ENCODE data around the gene BMPR1A.
"Not testable (repeated sequence)": the region's sequence is repeated elsewhere in the genome, so short reads cannot be mapped to it uniquely, and the experiment has no call there.

BMPR1A gene

DNA sequence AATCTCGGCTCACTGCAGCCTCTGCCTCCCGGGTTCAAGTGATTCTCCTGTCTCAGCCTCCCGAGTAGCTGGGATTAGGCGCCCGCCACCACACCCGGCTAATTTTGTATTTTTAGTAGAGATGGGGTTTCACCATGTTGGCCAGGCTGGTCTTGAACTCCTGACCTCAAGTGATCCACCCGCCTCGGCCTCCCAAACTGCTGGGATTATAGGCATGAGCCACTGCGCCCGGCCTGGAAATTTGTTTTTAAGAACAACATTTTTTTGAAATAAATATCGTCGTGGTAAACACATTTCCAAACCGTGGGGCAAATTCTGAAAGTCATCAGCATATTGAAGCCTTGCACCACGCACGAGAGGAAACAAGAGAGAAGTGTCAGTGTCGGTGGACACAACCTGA lies 183.7 kb downstream of the BMPR1A start:
- not testable (repeated sequence) for DNase-seq (ENCODE audit: low read depth, low spot score)

DNA sequence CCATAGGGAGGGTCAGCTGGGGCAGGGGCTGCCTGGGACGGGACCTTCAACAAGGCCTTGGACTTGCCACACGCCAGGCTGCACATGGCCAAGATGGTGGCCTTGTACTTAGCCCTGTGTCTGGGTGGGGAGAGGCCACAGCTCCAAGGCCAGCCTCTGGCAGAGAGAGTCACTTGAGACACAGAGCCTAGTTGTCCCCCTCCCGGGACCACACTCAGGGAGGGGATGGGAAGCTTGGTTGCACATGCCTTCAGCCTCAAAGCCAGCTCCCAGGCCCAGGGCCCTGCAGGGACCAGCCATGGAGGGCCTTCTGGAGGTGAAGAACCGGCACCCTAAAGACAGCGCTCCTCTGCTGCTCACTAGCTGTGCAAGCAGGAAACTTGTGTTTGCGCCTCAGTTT lies 184.3 kb downstream of the BMPR1A start:
- no peak for DNase-seq (ENCODE audit: low read depth, low spot score)

DNA sequence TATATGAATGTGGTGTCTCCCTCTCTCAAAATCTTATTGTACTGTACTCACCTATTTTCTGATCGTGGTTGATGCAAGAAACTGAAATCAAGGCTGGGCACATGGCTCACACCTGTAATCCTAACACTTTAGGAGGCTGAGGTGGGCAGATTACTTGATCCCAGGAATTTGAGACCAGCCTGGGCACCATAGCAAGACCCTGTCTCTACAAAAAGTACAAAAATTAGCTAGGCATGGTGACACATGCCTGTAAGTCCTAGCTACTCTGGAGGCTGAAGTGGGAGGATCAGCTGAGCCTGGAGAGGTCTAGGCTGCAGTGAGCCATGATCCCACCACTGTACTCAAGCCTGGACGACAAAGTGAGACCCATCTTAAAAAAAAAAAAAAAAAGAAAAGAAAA lies 185.0 kb downstream of the BMPR1A start:
- no peak for DNase-seq (ENCODE audit: low read depth, low spot score)

DNA sequence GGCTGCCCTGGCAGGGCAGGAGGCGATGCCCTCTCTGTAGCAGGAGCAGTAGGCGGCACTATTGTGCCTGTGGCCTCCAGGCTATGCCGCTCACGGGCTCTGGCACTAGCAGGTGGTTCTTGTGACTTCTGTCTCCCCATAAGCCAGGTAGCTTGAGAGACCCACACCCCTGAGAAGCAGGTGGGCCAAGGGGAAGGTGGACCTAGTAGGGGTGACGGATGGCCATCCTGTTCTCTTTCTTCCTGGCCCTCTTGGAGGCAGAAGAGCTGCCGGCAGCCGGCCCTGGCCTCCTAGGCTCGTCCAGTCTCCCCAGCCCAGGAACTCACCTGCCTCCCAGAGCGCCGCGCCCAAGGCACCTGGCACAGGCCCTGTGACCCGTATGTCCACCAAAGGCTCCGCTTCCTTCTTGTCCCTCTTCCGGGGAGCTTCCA lies 185.6 kb downstream of the BMPR1A start:
- no peak for DNase-seq (ENCODE audit: low read depth, low spot score)

DNA sequence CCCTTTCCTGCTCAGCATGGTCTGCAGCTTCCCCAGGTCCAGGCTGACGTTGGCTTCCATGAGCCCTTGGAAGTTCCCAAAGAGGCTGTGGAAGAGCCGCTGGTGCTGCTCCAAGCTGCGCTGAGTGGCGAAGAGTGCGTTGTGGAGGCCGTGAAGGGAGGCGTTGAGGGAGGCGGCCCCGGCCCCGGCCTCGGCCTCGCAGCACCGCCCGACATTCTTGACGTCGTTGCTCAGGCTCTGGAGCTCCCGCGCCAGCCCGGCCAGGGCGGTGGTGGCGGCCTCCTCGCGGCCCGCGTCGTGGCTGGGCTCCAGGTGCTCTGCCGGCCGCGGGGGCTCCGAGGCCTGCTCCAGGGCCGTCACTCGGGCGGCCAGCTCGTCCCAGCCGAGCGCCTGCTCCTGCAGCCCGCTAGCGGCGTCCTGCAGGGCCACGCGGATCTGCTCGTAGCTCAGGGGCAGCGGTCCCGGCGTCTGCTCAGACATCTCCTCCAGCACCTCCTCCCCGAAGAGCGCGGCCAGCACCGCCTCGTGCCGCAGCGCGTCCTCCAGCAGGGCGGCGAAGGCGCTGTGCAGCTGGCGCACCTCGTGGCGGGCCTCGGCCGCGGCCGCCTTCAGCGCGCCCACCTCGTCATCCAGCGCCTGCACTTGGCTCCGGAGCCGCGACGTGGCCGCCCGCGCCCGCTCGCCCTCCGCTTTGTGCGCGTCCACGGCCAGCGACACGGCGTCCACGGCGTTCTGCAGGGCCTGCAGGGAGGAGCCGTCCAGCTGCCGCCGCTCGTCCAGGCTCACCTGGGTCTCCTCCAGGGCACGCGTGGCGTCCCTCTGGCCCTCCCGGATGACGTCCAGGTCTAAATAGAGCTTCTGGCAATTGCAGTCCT lies 186.3 kb downstream of the BMPR1A start:
- DNase-seq (ENCODE audit: low read depth, low spot score): no peak

DNA sequence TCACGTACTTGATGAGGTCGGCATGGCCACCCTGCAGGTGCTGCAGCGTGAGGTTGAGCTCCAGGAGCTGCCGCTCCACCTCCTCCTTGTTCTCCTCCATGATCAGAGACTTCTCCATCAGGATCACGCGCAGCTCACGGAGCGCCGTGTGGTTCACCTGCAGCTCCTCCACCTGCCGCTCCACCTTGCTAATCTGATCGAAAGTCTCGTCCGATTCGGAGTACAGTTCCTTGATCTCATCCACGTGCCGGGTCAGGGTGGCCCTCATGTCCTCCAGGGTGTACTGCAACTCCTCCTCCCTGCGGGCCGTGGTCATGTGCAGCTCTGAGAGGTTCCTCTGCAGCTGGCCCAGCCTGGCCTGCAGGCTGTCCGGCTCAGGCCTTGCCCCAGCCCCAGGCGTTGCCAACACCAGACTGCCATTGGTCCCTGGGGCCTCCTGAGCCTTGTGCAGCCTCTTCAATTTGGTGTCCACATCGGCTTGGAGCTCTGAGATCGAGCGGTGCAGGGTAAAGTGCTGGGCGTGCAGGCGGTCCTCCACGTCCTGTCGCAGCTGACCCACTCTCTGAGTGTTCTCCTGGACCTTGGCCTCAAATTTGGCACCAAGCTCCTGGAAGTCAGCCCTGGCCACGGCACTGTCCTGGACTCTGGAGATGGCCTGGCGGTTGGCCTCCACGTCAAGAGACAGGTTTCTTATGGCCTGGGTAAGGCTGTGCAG lies 187.1 kb downstream of the BMPR1A start:
- DNase-seq (ENCODE audit: low read depth, low spot score): no peak

DNA sequence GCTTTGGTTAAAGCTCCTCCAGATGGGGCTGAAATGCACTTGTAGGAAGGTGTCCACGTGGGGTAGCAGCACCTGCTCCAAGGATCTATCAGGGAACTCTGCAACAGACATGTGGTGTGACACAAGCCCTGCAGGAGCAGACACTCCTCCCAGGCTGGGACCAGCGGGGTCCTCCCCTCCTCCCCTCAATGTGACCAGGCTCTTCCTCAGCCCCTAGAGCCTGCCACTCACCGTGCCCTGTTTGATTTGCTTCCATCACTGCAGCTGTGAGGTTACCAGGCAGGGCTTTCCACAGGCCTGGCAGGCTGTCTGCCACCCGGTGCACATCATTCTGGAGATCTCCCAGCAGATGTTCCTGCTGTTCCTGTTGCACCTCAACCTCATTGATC lies 187.6 kb downstream of the BMPR1A start:
- DNase-seq (ENCODE audit: low read depth, low spot score): no peak

DNA sequence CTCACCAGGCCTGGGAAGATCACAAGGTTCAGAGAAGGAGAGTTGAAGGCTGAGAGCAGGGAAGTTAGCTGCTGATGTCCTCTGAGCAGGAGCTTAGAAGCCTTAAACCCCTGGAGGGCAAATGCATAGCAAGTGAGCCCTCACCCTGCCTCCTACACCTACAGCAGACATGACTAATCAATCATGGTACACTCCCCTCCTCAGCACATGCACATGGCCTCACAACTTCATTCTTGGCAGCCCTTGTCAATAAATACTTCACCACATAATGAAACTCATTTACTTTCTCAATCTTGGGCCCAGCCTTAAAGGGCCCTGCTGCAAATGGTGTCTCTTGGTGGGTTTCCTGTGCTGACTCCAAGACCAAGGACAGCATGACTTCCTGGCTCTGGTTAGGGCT lies 188.1 kb downstream of the BMPR1A start:
- DNase-seq (ENCODE audit: low read depth, low spot score): no peak

DNA sequence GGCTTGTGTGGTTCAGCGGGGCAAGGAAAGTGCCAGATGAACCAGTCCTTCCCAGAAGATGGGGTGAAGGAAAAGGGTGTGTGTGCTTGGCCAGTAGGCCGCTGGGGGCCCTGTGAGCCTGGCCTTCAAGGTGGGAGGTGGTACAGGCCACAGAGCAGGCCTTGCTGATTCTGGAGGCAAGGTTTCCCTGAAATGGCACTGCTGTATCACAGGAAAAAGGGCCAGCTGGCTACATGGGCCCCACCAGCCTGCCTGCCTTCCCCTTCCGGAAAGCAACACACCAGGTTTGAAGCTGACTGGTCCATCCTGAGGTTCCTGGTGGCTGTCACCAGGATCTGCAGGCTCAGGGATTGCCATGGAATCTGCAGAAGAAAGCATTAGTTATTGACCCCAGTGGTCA lies 188.5 kb downstream of the BMPR1A start:
- DNase-seq (ENCODE audit: low read depth, low spot score): no peak

DNA sequence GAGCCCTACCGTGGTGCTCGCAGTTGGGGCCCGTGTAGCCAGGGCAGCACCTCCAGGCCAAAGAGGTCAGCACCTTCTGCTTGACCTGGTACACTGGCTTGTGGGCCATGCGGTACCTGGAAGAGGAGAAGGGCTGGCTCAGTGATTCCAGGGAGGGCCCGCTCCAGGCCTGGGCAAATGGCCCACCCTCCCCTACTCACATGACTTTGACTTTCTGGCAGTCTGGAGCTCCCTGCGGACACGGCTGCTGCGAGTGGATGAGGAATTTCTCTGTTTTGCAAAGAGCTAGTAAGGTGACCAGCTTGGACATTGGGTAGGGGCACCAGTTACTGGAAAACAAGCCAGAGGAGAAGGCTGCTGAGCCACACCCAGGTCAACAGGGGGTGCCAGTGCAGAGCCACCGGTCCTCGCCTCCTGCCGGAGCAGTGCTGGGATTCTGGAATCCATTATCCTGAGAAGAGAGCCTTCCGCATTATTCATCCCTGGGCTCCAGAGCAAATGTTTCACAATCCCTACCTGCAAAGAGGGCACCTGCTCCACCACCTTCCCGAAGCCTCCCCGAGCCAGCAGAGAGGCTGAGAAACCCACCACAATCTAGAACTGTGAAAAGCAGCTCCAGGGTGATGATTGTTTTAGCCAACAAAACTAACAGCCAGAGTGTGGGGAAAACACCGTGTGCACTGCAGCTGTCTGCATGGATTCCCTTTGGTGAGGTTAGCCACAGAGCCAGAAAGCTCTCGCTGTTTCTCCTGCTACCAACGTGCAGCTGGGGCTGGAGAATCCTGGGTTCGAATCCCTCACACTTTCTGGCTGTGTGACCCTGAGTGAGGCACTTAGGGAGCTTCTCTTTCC lies 189.2 kb downstream of the BMPR1A start:
- DNase-seq (ENCODE audit: low read depth, low spot score): no peak

DNA sequence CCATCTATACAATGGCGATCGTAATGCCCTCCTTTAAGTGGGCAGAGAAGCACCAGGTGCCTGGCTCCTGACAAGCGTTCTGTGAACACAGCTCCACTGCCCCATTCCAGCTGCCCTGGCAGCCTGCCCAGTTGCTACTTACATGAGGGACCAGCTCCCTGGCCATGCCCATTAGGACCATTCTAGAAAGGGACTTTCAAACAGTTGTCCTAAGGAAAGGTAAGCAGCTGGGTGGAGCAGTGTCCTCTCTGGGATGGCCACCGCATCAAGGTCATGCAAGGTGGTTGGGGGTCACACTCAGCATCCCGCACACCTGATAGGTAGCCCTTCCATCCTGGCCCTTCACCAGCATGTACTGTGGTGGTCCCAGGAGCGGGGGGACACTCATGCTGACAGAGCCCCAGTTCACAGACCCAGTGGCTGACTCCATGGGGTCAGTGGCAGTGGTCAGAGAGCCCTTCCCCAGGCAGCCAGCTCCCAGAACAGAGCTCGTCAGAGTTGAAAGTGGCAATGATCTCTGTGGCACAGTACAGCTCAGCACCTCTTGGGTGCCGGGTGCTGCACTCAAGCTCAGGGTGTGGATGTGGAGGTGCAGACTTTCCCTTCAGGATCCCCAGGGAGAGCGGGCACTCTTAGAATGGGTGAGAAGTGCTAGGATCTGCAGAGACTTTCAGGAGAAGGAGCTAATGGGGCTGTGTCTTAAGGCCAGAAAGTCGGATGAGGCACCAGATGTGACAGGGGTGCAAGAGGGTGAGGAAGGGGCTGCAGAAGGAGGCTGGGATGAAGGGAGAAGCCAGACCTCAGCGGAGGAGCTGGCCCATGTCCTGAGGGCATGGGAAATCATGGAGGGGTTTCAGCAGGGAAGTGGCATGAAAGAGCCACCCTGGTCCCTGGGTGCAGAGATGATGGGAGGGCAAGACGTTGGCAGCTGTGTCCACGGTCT lies 190.1 kb downstream of the BMPR1A start:
- DNase-seq (ENCODE audit: low read depth, low spot score): no peak

DNA sequence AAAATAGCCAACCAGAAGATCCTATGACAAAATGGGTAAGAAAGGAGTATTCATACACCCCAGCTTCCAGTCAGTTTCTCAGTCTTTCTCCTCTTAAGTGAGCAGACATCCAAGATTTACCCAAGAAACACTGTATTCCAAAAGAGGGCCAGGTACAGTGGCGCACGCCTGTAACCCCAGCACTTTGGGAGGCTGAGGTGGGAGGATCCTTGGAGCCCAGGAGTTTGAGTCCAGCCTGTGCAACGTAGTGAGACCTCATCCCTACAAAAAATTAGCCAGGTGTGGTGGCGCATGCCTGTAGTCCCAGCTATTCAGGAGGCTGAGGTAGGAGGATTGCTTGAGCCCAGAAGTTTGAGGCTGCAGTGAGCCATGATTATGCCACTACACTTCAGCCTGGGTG lies 191.4 kb downstream of the BMPR1A start:
- DNase-seq (ENCODE audit: low read depth, low spot score): not testable (repeated sequence)

DNA sequence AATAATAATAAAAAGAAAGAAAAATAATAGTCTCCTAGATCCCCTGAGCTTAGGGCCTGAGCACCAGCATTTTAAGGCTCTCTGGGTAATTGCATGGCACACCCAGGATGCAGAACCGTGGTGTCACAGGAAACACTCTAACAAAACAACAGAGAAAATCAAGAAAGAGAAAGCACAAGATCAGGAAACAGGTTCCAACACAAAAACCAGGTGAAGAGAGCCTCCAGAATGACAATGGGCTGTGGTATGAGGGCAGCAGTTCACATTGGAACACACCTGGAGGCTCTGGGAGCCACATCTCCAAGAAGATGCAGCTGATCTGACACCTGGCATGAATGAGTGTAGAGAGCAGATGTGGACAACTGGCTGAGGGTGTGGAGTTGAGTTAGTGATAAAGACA lies 193.9 kb downstream of the BMPR1A start:
- no peak for DNase-seq (ENCODE audit: low read depth, low spot score)

DNA sequence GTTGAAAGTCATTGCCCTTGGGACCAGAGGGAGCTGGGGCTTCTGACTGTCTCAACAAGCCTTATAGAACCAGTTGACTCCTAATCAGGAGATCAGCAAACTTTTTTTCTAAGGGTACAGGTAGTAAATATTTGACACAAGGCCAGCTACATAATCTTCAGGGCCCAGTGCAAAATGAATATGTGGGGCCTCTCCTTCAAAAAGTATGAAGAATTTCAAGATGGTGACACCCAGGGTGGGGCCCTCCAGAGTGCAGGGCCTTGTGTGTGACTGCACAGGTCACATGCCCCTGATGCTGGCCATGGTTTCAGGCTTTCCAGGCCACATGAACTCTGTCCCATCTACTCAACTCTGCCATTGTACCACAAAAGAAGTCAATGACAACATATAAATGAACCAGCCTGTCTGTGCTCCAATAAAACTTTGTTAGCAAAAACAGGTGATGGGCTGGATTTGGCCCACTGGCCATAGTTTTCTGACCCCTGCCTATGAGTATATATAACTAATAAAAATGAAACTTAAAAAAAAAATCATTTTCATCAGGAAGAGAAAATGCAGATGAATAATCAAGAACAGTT lies 194.9 kb downstream of the BMPR1A start:
- no peak for DNase-seq (ENCODE audit: low read depth, low spot score)

DNA sequence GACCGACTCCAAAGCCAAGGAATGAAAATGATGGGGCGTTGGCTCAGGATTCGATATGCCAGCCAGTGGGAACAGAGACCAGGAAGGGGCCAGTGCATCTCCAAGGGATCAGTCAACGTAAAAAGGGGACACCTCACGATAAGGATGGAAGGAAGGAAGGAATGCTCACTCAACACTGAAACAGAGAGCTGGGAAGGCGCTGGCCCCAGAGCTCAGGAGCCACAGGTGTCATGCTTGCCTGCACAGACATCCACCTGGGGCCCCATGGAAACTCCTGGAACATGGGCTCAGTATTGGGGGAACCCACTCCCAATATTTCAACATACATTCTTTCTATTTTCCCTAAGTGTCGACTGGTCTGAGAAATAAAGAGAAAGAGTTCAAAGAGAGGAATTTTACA lies 195.7 kb downstream of the BMPR1A start:
- DNase-seq (ENCODE audit: low read depth, low spot score): no peak

DNA sequence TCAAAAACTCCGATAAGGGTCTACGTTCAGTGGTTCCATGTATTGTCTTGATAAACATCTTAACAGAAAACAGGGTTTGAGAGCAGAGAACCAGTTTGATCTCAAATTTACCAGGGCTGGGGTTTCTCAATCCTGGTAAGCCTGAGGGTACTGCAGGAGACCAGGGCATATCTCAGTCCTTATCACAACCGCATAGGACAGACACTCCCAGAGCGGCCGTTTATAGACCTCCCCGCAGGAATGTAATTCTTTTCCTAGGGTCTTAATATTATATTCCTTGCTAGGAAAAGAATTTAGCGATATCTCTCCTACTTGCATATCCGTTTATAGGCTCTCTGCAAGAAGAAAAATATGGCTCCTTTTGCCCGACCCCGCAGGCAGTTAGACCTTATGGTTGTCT lies 196.3 kb downstream of the BMPR1A start:
- not testable (repeated sequence) for DNase-seq (ENCODE audit: low read depth, low spot score)

DNA sequence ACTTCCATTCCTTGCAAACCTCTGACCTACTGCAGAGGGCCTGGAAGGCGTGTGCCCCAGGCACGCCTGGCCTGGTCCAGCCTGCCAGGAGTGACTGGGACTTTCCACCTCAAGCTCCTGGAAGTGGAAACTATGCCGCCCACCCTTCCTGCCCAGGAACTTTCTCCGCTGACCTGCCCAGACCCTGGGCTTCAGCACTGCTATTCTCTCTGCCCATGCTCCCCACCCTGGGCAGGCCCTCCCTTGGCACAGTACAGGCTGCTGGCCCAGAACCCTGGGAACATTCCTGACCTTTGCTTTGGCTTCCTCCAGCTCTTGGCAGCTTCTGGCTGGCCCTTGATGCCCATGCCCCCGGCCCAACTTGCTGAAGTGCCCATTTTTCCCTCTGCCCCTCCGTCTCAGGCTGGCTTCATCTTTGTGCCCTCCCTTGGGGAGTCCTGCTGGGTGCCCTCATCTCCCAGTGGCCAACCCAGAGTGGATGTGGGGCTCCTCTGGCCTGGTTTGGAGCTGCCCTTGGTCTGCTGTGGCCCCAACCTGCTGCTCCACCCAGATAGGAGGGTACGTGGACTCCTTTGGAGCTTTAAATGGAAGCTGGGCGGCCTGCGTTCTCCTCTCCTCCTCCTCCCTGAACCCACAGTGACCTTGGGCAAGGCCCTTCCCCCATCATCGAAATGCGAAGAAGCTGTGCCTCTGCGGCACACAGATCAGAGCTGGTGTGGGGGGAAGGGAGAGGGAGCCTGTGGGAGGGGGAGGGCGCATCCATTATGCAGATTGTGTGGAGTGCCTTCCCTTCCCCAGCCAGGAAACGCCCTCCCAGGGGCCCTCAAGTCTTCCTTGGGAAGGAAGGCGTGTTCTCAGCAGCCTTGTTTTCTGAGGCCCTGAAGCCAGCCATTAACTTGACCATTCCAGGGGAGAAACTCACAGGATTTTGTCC lies 197.6 kb downstream of the BMPR1A start:
- no peak for DNase-seq (ENCODE audit: low read depth, low spot score)

DNA sequence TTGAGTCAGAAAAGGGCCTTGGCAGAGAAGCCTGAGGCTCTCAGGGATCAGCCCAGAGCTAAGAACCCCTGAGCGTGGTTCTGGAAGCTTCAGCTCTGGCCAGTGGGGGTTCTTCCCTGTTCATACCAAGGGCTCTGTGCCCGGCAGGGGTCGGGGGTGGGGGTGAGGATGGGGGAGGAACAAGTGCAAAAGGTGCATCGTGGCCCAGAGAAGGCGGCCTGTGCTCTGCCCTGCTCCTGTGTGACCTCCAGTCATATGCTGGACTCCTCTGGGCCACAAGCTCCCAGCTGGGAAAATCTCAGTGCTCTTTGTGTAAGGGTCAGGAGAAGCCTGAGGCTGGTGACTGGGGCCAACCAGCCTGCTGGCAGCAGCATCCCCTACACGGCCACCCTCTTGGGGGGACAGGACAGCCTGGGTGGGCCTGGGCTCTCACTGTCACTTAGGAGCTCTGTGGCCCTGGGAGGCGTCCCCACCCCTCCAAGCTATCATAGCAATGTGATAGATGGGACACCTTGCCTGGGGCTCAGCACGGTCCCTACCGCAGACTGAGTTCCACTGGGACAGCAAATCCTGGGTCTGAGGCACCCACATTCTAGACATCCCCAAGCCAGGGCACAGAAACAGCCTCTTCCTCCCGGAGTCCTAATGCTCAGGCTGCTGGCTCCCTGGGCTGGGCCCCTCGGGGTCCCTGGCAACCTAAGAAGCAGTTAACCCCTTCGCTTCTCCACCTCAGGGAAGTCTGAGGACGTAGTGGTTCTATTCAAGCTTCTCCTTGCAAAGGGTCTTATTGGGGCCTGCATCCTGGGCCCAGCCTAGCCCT lies 198.5 kb downstream of the BMPR1A start:
- no peak for DNase-seq (ENCODE audit: low read depth, low spot score)

All from activated naive CD8-positive, alpha-beta T cell treated with anti-CD3 and anti-CD28 coated beads, Interleukin-2, amount 50 U/mL, for 16 hours (primary cell).